ENCODE data around the gene XRRA1. TPM values are rescaled to one million over a fixed set of nuclear protein-coding genes. Genes with fewer than 3 reads are reported as not detected.
"Not testable (repeated sequence)": the region's sequence is repeated elsewhere in the genome, so short reads cannot be mapped to it uniquely, and the experiment has no call there.

XRRA1 gene
- total RNA-seq = 10 to 100 TPM in 1 of 2 donors, 1 to 10 TPM in 1; 5.3 to 13.8 TPM
- long read RNA-seq, partial matches to known transcripts = 1 of 11 reads
- long read RNA-seq, other reads (novel, unspliced or antisense) = 10 of 11 reads

GRCh38 chr11:74948898-74949752, at the start of gene XRRA1, which contains the start of gene SPCS2:
TSS of gene XRRA1 (minus strand) at chr11:74949091. CDS start at chr11:74940878, 8,213 bp downstream.
TSS of gene SPCS2 (plus strand) at chr11:74949266. CDS start at chr11:74949286, 20 bp downstream.
- ATAC-seq = peak; percentile 99 to 100
- peak; percentile 100 for DNase-seq
- intact Hi-C loops (cut with DNase I) = no loop called here

GRCh38 chr11:74992852-74993251, 44.0 kb upstream of the XRRA1 start:
- intact Hi-C loops (cut with DNase I) = no loop called here
- ATAC-seq (no peak), DNase-seq (no peak)

- no peak for ATAC-seq
- DNase-seq = no peak
- intact Hi-C loops (cut with DNase I) = no loop called here
Observed at GRCh38 chr11:74990941-74991340, 42.0 kb upstream of the XRRA1 start.

GRCh38 chr11:74990150-74990549, 41.3 kb upstream of the XRRA1 start:
- DNase-seq; intact Hi-C loops (cut with DNase I): not testable (repeated sequence)

GRCh38 chr11:74989260-74989638, 40.4 kb upstream of the XRRA1 start:
- no peak for DNase-seq
- no peak for ATAC-seq
- intact Hi-C loops (cut with DNase I) = no loop called here

More at GRCh38 chr11:74990150-74990549, 41.3 kb upstream of the XRRA1 start:
- not testable (repeated sequence) for ATAC-seq

- intact Hi-C loops (cut with DNase I) = no loop called here
- peak; percentile 84 for DNase-seq
- peak; percentile 98 for ATAC-seq
Observed at GRCh38 chr11:74988541-74989259, 39.8 kb upstream of the XRRA1 start, which contains the start of gene NEU3. TSS of gene NEU3 (plus strand) at chr11:74988933. CDS start at chr11:74989061, 128 bp downstream.

- no peak for DNase-seq
- intact Hi-C loops (cut with DNase I) = no loop called here
- no peak for ATAC-seq
Observed at GRCh38 chr11:74984730-74985129, 35.8 kb upstream of the XRRA1 start.

- intact Hi-C loops (cut with DNase I) = no loop called here
- ATAC-seq (no peak), DNase-seq (no peak)
Observed at GRCh38 chr11:74984070-74984469, 35.2 kb upstream of the XRRA1 start.

GRCh38 chr11:74981888-74982287, 33.0 kb upstream of the XRRA1 start:
- no peak for DNase-seq
- no peak for ATAC-seq
- intact Hi-C loops (cut with DNase I) = no loop called here

- DNase-seq = no peak
- no peak for ATAC-seq
- intact Hi-C loops (cut with DNase I) = no loop called here
Observed at GRCh38 chr11:74980634-74981033, 31.7 kb upstream of the XRRA1 start.

GRCh38 chr11:74978041-74978440, 29.1 kb upstream of the XRRA1 start:
- ATAC-seq (peak; percentile 51 to 61), DNase-seq (no peak)
- intact Hi-C loops (cut with DNase I) = no loop called here

- intact Hi-C loops (cut with DNase I) = no loop called here
- no peak for DNase-seq
- no peak for ATAC-seq
Observed at GRCh38 chr11:74971424-74971823, 22.5 kb upstream of the XRRA1 start.

- ATAC-seq = no peak
Observed at GRCh38 chr11:74970852-74971395, 22.0 kb upstream of the XRRA1 start.

GRCh38 chr11:74966651-74967050, 17.8 kb upstream of the XRRA1 start:
- intact Hi-C loops (cut with DNase I) = no loop called here
- no peak for ATAC-seq
- DNase-seq = no peak

More at GRCh38 chr11:74970852-74971395, 22.0 kb upstream of the XRRA1 start:
- DNase-seq = no peak
- intact Hi-C loops (cut with DNase I) = no loop called here

- ATAC-seq; DNase-seq; intact Hi-C loops (cut with DNase I): not testable (repeated sequence)
Observed at GRCh38 chr11:74960128-74960527, 11.2 kb upstream of the XRRA1 start.

GRCh38 chr11:74957937-74958629, 9.2 kb upstream of the XRRA1 start:
- intact Hi-C loops (cut with DNase I) = no loop called here
- DNase-seq (no peak), ATAC-seq (no peak)

GRCh38 chr11:74956397-74957015, 7.6 kb upstream of the XRRA1 start:
- intact Hi-C loops (cut with DNase I) = no loop called here
- DNase-seq (no peak), ATAC-seq (peak in 1 of 2 donors; percentile 49)

GRCh38 chr11:74954199-74954598, 5.3 kb upstream of the XRRA1 start:
- DNase-seq = no peak
- no peak for ATAC-seq
- intact Hi-C loops (cut with DNase I) = no loop called here

GRCh38 chr11:74953451-74953850, 4.6 kb upstream of the XRRA1 start:
- intact Hi-C loops (cut with DNase I) = no loop called here
- ATAC-seq (no peak), DNase-seq (no peak)

Measured in left cardiac atrium (tissue), 4 donors.